Suprapubic skin (tissue), 4 donors: ENCODE results near the gene LRRC38.

Experiments
- CTCF ChIP-seq, 2 donors: fragments of 200-600 bp in 1 of 2; fragments of 450-650 bp in 1 of 2; sonication (generic) in 1 of 2; IDR thresholded peaks; one replicate each; pipeline ENCODE4 v1.5.1; 2016 to 2019; ENCODE audit warnings: antibody characterized with exemption in 2 of 2, mild to moderate bottlenecking in 1 of 2, moderate library complexity in 1 of 2
- EP300 ChIP-seq: sonication (generic); formaldehyde crosslinking; IDR thresholded peaks from one replicate; pipeline ENCODE4 v1.6.1; 2017; ENCODE audit warnings: antibody characterized with exemption
- POLR2A ChIP-seq, 2 donors: fragments of 450-650 bp; IDR thresholded peaks; one replicate each; pipeline ENCODE4 v1.6.1; 2017; ENCODE audit warnings: antibody characterized with exemption in 2 of 2, mild to moderate bottlenecking in 2 of 2, moderate library complexity in 2 of 2
- POLR2AphosphoS5 ChIP-seq, 3 donors: sonication (generic); formaldehyde crosslinking; IDR thresholded peaks; one replicate each; pipeline ENCODE4 v1.6.1; 2017; ENCODE audit warnings: antibody characterized with exemption in 3 of 3

DNA sequence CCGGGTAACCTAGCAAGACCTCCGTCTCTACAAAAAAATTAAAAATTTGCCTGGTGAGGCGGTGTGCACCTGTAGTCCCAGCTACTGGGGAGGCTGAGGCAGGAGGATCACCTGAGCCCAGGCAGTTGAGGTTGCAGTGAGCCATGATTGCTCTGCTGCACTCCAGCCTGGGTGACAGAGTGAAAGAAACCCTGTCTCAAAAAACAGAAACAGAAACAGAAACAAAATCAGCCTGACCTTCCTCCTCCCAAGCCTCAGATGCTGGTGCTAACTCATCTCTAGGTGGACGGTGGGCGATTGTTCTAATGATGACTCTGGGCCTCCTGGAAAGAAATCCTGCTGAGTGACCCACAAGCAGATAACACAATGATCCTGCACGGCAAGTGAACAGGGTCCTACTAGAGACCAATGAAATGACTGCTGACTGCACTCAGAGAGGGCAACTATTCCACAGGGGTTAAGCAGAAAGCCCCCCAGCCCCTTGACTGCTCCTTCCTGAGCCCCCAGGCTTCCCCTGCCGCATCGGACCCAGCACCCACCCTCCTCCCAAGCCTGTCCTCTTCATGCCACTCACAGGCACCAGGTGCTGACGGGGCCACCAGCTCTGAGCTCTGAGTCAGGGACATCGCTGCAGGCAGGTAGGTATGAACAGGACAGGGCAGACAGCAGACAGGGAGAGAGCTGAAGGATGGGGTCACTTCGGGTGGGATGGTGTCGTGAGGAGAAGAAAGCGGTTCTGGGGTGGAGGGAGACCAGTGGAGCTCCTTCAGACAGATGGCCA lies 27.8 kb upstream of the LRRC38 start:
- TF ChIP-seq CTCF (IDR thresholded peaks at IDR 0.05) = no peak
- no peak for TF ChIP-seq POLR2A (IDR thresholded peaks at IDR 0.05)
- TF ChIP-seq POLR2AphosphoS5 (IDR thresholded peaks at IDR 0.05) = no peak
- no peak for TF ChIP-seq EP300
